GM12878 (cell line): ENCODE measurements around the gene SLC9C1. TPM values are rescaled to one million over a fixed set of nuclear protein-coding genes. Genes with fewer than 3 reads are reported as not detected.

ENCODE experiments used
- BHLHE40 ChIP-seq, 2 experiments: fragments of 450-650 bp in 1 of 2; IDR thresholded peaks; 2 replicates each; pipeline ENCODE4 v1.6.1; 2011 to 2017; ENCODE audit warnings: low read depth in 2 of 2, borderline replicate concordance in 1 of 2, improper control_type of control experiment in 1 of 2, low read length in 1 of 2, mild to moderate bottlenecking in 1 of 2
- CHD2 ChIP-seq: IDR thresholded peaks from 2 replicates; pipeline ENCODE4 v1.6.1; 2011; ENCODE audit warnings: low read depth, low read length, improper control_type of control experiment, borderline replicate concordance
- JUND ChIP-seq: IDR thresholded peaks from 2 replicates; pipeline ENCODE4 v1.6.1; 2012; ENCODE audit warnings: low read depth, mild to moderate bottlenecking, low read length, improper control_type of control experiment, moderate library complexity
- MTA2 ChIP-seq: fragments of 450-650 bp; IDR thresholded peaks from 2 replicates; pipeline ENCODE4 v1.6.1; 2016; ENCODE audit warnings: low read depth, mild to moderate bottlenecking, moderate library complexity
- NFIC ChIP-seq: IDR thresholded peaks from 2 replicates; pipeline ENCODE4 v1.6.1; 2012; ENCODE audit warnings: low read depth, mild to moderate bottlenecking, inconsistent platforms, low read length, moderate library complexity
- POU2F2 ChIP-seq: IDR thresholded peaks from 3 replicates; pipeline ENCODE4 v1.6.1; 2011; ENCODE audit warnings: low read depth, mild to moderate bottlenecking, low read length, borderline replicate concordance
- RCOR1 ChIP-seq: conservative IDR thresholded peaks from 2 replicates; pipeline ENCODE4 v1.6.1; 2012; ENCODE audit warnings: low read depth, low read length, improper control_type of control experiment
- RUNX3 ChIP-seq: IDR thresholded peaks from 2 replicates; pipeline ENCODE4 v1.6.1; 2012; ENCODE audit warnings: low read length, inconsistent platforms
- SIX5 ChIP-seq: IDR thresholded peaks from 2 replicates; pipeline ENCODE4 v1.6.1; 2011; ENCODE audit warnings: mild to moderate bottlenecking, low read depth, low read length, moderate library complexity; ENCODE audit not compliant: severe bottlenecking
- SMARCA5 ChIP-seq: fragments of 450-650 bp; IDR thresholded peaks from 2 replicates; pipeline ENCODE4 v1.6.1; 2017; ENCODE audit warnings: mild to moderate bottlenecking
- polyA plus RNA-seq, 11 experiments: library from polyadenylated mRNA; depleted of rRNA in 4 of 11; unstranded in 6 of 11; stranded (reverse) in 5 of 11; fragments of >200 nt; fragmentation: Nextera tagmentation in 4 of 11; fragmentation: Illumina TruSeq in 1 of 11; extraction: Ambion mirVana in 4 of 11; extraction: Trizol in 1 of 11; gene quantifications; 1 replicate in 1 of 11; 2 replicates in 10 of 11; pipeline versions ENCODE4 v1.2.1 to v1.2.3, GENCODE V29; 2011 to 2016; ENCODE audit warnings: inconsistent platforms in 2 of 11, missing spikeins in 2 of 11, low read depth in 1 of 11
- total RNA-seq, 4 experiments: library from RNA; depleted of rRNA in 3 of 4; stranded (reverse); fragments of >200 nt in 3 of 4; fragmentation: Illumina TruSeq in 1 of 4; extraction: Trizol in 1 of 4; gene quantifications; 2 replicates each; pipeline versions ENCODE4 v1.2.1 to v1.2.3, GENCODE V29; 2013 to 2021
- TF ChIP-seq, protein P1 (sequence below): fragments of 450-650 bp; IDR thresholded peaks from 2 replicates; pipeline ENCODE4 v1.6.1; 2017; ENCODE audit warnings: borderline replicate concordance
- TF ChIP-seq, protein P2 (sequence below): fragments of 450-650 bp; formaldehyde crosslinking; IDR thresholded peaks from 2 replicates; pipeline ENCODE4 v1.5.0; 2022; ENCODE audit warnings: mild to moderate bottlenecking, missing genetic modification characterization
- TF ChIP-seq, protein P3 (sequence below): fragments of 450-650 bp; IDR thresholded peaks from 2 replicates; pipeline ENCODE4 v1.6.1; 2017; ENCODE audit warnings: mild to moderate bottlenecking
- TF ChIP-seq, protein P4 (sequence below), 3 experiments: IDR thresholded peaks in 2 of 3; conservative IDR thresholded peaks in 1 of 3; 2 replicates each; pipeline ENCODE4 v1.5.1; 2011; ENCODE audit warnings: low read depth in 3 of 3, low read length in 3 of 3, mild to moderate bottlenecking in 3 of 3, control low read depth in 2 of 3, moderate library complexity in 2 of 3, inconsistent platforms in 1 of 3, mixed read lengths in 1 of 3; ENCODE audit not compliant: control insufficient read depth in 2 of 3, insufficient read depth in 1 of 3; ENCODE audit errors: extremely low read depth in 1 of 3
- TF ChIP-seq, protein P5 (sequence below): fragments of 450-650 bp; IDR thresholded peaks from 2 replicates; pipeline ENCODE4 v1.6.1; 2016; ENCODE audit warnings: mild to moderate bottlenecking
- TF ChIP-seq, protein P6 (sequence below): fragments of 450-650 bp; IDR thresholded peaks from 2 replicates; pipeline ENCODE4 v1.6.1; 2018; ENCODE audit warnings: borderline replicate concordance, mild to moderate bottlenecking; ENCODE audit not compliant: partially characterized antibody

Gene SLC9C1
- total and polyA plus RNA-seq, 10 of the 15 experiments (the other 5 are each of a cell fraction or from before 2014, with no cell fraction given), result not detected

DNA sequence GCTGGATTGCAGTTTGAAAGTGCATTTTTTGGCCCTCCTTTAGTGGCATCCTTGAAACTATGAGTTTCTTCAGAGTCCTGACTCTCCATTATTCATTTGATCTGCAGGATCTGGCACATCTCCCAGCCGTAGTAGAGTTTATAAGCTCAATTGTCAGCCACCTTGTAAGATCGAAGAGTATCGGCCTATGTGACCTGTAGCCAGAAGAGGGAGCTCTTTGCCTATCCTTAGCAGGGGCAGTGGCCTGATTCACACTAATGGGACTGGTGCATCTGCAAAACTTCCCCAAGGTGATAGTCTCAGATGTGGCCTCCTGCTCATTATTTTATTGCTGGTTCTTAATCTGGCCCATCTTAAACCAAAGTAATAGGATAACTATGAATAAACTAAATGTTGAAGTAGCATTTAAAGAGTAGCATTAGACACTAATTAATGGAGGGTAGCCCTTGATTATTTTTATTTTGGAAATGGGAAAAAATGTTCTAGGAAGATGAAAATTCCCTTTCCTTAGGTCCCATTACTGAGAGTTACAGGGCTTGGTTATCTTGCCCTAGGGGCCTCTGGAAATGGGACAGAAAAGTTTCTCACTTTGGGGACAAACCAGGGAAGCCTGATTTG is 182.1 kb downstream of the SLC9C1 start (continued):
- TF ChIP-seq, protein P1, sequence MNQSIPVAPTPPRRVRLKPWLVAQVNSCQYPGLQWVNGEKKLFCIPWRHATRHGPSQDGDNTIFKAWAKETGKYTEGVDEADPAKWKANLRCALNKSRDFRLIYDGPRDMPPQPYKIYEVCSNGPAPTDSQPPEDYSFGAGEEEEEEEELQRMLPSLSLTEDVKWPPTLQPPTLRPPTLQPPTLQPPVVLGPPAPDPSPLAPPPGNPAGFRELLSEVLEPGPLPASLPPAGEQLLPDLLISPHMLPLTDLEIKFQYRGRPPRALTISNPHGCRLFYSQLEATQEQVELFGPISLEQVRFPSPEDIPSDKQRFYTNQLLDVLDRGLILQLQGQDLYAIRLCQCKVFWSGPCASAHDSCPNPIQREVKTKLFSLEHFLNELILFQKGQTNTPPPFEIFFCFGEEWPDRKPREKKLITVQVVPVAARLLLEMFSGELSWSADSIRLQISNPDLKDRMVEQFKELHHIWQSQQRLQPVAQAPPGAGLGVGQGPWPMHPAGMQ, result no peak
- TF ChIP-seq RUNX3 (peak; percentile 65), JUND (no peak), MTA2 (peak; percentile 64; the same call in 1 of the 2 replicates), NFIC (0 out of 2 replicates have a peak, but pooled peaks have one; percentile 25), RCOR1 (no peak), CHD2 (no peak; the same call in 1 of the 2 replicates), BHLHE40 (IDR thresholded peaks at IDR 0.05; ENCODE audit: borderline replicate concordance in 1 of 2, low read depth in 2 of 2, low read length in 1 of 2) (peak in 1 of 2 experiments; percentile 16; a peak in 1 of 4 replicates), SIX5 (no peak), SMARCA5 (peak; percentile 67; the same call in 1 of the 2 replicates), POU2F2 (0 out of 3 replicates have a peak, but pooled peaks have one; percentile 55)
- TF ChIP-seq, protein P2, sequence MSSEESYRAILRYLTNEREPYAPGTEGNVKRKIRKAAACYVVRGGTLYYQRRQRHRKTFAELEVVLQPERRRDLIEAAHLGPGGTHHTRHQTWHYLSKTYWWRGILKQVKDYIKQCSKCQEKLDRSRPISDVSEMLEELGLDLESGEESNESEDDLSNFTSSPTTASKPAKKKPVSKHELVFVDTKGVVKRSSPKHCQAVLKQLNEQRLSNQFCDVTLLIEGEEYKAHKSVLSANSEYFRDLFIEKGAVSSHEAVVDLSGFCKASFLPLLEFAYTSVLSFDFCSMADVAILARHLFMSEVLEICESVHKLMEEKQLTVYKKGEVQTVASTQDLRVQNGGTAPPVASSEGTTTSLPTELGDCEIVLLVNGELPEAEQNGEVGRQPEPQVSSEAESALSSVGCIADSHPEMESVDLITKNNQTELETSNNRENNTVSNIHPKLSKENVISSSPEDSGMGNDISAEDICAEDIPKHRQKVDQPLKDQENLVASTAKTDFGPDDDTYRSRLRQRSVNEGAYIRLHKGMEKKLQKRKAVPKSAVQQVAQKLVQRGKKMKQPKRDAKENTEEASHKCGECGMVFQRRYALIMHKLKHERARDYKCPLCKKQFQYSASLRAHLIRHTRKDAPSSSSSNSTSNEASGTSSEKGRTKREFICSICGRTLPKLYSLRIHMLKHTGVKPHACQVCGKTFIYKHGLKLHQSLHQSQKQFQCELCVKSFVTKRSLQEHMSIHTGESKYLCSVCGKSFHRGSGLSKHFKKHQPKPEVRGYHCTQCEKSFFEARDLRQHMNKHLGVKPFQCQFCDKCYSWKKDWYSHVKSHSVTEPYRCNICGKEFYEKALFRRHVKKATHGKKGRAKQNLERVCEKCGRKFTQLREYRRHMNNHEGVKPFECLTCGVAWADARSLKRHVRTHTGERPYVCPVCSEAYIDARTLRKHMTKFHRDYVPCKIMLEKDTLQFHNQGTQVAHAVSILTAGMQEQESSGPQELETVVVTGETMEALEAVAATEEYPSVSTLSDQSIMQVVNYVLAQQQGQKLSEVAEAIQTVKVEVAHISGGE (CRISPR knock-in tag), result no peak
- TF ChIP-seq, protein P3, sequence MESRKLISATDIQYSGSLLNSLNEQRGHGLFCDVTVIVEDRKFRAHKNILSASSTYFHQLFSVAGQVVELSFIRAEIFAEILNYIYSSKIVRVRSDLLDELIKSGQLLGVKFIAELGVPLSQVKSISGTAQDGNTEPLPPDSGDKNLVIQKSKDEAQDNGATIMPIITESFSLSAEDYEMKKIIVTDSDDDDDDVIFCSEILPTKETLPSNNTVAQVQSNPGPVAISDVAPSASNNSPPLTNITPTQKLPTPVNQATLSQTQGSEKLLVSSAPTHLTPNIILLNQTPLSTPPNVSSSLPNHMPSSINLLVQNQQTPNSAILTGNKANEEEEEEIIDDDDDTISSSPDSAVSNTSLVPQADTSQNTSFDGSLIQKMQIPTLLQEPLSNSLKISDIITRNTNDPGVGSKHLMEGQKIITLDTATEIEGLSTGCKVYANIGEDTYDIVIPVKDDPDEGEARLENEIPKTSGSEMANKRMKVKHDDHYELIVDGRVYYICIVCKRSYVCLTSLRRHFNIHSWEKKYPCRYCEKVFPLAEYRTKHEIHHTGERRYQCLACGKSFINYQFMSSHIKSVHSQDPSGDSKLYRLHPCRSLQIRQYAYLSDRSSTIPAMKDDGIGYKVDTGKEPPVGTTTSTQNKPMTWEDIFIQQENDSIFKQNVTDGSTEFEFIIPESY, result no peak
- TF ChIP-seq, protein P4, sequence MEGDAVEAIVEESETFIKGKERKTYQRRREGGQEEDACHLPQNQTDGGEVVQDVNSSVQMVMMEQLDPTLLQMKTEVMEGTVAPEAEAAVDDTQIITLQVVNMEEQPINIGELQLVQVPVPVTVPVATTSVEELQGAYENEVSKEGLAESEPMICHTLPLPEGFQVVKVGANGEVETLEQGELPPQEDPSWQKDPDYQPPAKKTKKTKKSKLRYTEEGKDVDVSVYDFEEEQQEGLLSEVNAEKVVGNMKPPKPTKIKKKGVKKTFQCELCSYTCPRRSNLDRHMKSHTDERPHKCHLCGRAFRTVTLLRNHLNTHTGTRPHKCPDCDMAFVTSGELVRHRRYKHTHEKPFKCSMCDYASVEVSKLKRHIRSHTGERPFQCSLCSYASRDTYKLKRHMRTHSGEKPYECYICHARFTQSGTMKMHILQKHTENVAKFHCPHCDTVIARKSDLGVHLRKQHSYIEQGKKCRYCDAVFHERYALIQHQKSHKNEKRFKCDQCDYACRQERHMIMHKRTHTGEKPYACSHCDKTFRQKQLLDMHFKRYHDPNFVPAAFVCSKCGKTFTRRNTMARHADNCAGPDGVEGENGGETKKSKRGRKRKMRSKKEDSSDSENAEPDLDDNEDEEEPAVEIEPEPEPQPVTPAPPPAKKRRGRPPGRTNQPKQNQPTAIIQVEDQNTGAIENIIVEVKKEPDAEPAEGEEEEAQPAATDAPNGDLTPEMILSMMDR (IDR thresholded peaks at IDR 0.05 in 2 of 3, conservative IDR thresholded peaks at IDR 0.05 in 1 of 3; ENCODE audit: control insufficient read depth in 2 of 3, extremely low read depth in 1 of 3, insufficient read depth in 1 of 3, low read depth in 3 of 3, low read length in 3 of 3), result peak; percentile 91 to 98 (median 93); a peak in 5 of 6 replicates
- TF ChIP-seq, protein P5, sequence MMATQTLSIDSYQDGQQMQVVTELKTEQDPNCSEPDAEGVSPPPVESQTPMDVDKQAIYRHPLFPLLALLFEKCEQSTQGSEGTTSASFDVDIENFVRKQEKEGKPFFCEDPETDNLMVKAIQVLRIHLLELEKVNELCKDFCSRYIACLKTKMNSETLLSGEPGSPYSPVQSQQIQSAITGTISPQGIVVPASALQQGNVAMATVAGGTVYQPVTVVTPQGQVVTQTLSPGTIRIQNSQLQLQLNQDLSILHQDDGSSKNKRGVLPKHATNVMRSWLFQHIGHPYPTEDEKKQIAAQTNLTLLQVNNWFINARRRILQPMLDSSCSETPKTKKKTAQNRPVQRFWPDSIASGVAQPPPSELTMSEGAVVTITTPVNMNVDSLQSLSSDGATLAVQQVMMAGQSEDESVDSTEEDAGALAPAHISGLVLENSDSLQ, result no peak
- TF ChIP-seq, protein P6, sequence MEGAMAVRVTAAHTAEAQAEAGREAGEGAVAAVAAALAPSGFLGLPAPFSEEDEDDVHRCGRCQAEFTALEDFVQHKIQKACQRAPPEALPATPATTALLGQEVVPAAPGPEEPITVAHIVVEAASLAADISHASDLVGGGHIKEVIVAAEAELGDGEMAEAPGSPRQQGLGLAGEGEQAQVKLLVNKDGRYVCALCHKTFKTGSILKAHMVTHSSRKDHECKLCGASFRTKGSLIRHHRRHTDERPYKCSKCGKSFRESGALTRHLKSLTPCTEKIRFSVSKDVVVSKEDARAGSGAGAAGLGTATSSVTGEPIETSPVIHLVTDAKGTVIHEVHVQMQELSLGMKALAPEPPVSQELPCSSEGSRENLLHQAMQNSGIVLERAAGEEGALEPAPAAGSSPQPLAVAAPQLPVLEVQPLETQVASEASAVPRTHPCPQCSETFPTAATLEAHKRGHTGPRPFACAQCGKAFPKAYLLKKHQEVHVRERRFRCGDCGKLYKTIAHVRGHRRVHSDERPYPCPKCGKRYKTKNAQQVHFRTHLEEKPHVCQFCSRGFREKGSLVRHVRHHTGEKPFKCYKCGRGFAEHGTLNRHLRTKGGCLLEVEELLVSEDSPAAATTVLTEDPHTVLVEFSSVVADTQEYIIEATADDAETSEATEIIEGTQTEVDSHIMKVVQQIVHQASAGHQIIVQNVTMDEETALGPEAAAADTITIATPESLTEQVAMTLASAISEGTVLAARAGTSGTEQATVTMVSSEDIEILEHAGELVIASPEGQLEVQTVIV, result no peak
